Thymus (tissue), 11 donors: ENCODE measurements around the gene ICA1. TPM values are rescaled to one million over a fixed set of nuclear protein-coding genes. Genes with fewer than 3 reads are reported as not detected.
A peak's percentile ranks its signal among the peaks of the same experiment; 100 is the strongest.

ENCODE experiments used
- DNase-seq, 9 donors: peaks; one replicate each; pipeline ENCODE4 v3.0.0-alpha.2; 2013; ENCODE audit warnings: low spot score in 9 of 9, low read depth in 6 of 9, missing footprints in 1 of 9
- H3K27ac ChIP-seq, 2 donors: one replicate each; pipeline ENCODE4 v1.5.1; 2013; ENCODE audit warnings: control low read depth in 1 of 2, low read depth in 1 of 2, low read length in 1 of 2, mild to moderate bottlenecking in 1 of 2, moderate library complexity in 1 of 2
- H3K27me3 ChIP-seq, 2 donors: one replicate each; pipeline ENCODE4 v1.5.1; 2013; ENCODE audit warnings: low read length in 1 of 2; ENCODE audit not compliant: control insufficient read depth in 2 of 2, insufficient read depth in 1 of 2
- H3K36me3 ChIP-seq, 2 donors: one replicate each; pipeline ENCODE4 v1.5.1; 2013; ENCODE audit warnings: low read length in 1 of 2, mild to moderate bottlenecking in 1 of 2, moderate library complexity in 1 of 2; ENCODE audit not compliant: control insufficient read depth in 2 of 2, insufficient read depth in 2 of 2
- H3K4me1 ChIP-seq, 2 donors: one replicate each; pipeline ENCODE4 v1.5.1; 2013; ENCODE audit warnings: low read length in 2 of 2; ENCODE audit not compliant: control insufficient read depth in 2 of 2, insufficient read depth in 2 of 2
- H3K4me3 ChIP-seq, 2 donors: one replicate each; pipeline ENCODE4 v1.5.1; 2013; ENCODE audit warnings: low read length in 2 of 2, control low read depth in 1 of 2, mild to moderate bottlenecking in 1 of 2
- H3K9me3 ChIP-seq, 2 donors: one replicate each; pipeline ENCODE4 v1.5.1; 2013; ENCODE audit warnings: low read length in 1 of 2, mild to moderate bottlenecking in 1 of 2; ENCODE audit not compliant: control insufficient read depth in 2 of 2, insufficient read depth in 1 of 2
- WGBS: extraction: QIAGEN DNeasy Blood & Tissue Kit; methylation state at CpG from one replicate; pipeline ENCODE4 v1.1.7; 2013; 5-methylcytosine and 5-hydroxymethylcytosine counted together
- polyA plus RNA-seq: library from polyadenylated mRNA; stranded (reverse); fragments of 200-250 nt; gene quantifications from one replicate; pipeline ENCODE4 v1.2.3, GENCODE V29; 2013
- total RNA-seq: library from RNA; stranded (reverse); fragments of 120-200 nt; gene quantifications from one replicate; pipeline ENCODE4 v1.2.4, GENCODE V29; 2013
- donor health status: healthy.

The ICA1 gene
- total and polyA plus RNA-seq, 2 donors: 6.3 to 18.5 TPM

- Histone ChIP-seq H3K36me3 (no peaks in the 10 kb centered on the region), H3K9me3 (no peaks in the 10 kb centered on the region), H3K4me1 (peaks cover 39 to 67% of the 10 kb centered on the region in 2 donors), H3K27ac (peak overlapping the region in 1 of 2 donors; percentile 8), H3K27me3 (no peaks in the 10 kb centered on the region), H3K4me3 (no peak overlapping the region)
- peak in 1 of 9 donors; percentile 29 for DNase-seq
- WGBS: 87% methylated on average over 12 of the region's 12 CpGs
These were observed 133.3 kb downstream of the ICA1 start for GRCh38 chr7:8128449-8129317.

GRCh38 chr7:8126601-8127167, 135.3 kb downstream of the ICA1 start:
- H3K27ac ChIP-seq: peak overlapping the region in 1 of 2 donors; percentile 98
- no peaks in the 10 kb centered on the region for H3K9me3 ChIP-seq
- no peak overlapping the region for H3K4me3 ChIP-seq
- WGBS: 94% methylated on average over 2 of the region's 2 CpGs
- DNase-seq: no peak
- H3K27me3 ChIP-seq: no peaks in the 10 kb centered on the region
- peaks cover 30 to 63% of the 10 kb centered on the region in 2 donors for H3K4me1 ChIP-seq
- H3K36me3 ChIP-seq: no peaks in the 10 kb centered on the region

DNA sequence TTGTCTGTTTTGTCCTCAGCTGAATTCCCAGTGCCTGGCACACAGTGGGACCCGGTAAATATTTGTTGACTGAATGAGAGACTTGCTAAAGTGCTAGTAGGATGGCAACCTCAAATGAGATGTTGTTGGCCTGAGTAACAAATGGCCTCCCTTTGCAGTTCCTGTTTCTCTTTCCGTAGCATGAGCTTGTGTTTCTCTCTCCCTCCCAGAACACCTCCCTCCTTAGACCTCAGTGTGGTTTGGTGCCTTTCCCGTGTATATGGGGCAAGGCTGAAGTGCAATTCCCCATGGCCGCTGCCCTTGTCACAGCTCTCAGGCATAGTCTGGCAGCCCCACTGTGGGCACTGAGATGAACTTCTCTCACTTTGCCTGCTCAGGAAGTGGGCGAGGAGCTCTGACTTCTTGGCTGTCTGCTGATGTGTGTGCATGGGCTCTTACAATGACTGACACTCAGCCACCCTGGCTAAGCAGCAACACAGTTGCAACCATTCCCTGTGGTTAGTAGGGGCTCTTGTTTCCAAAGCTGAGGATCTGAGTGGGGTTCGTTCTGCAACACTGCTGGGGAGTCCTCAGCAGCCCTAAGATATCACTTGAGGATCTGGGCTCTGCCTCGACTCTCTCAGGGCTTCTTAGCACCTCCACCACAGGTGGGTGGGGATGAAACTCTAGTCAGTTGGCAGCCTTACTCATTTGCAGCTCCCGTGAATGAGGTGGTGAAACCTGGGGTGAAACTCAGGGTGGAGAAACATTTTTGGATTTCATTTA, 136.1 kb downstream of the ICA1 start:
- WGBS: 21% methylated on average over 8 of the region's 8 CpGs
- Histone ChIP-seq H3K4me1 (peaks cover 26 to 55% of the 10 kb centered on the region in 2 donors), H3K9me3 (no peaks in the 10 kb centered on the region), H3K27me3 (no peaks in the 10 kb centered on the region), H3K4me3 (no peak overlapping the region), H3K27ac (peak overlapping the region; percentile 86 to 98), H3K36me3 (no peaks in the 10 kb centered on the region)
- peak; percentile 66 to 94 (median 79) for DNase-seq

- H3K27me3 ChIP-seq: no peaks in the 10 kb centered on the region
- no peak for DNase-seq
- H3K4me3 ChIP-seq: no peak overlapping the region
- H3K27ac ChIP-seq: no peak overlapping the region
- H3K36me3 ChIP-seq: no peaks in the 10 kb centered on the region
- H3K4me1 ChIP-seq: peaks cover 20 to 43% of the 10 kb centered on the region in 2 donors
- WGBS: 98% methylated on average over 3 of the region's 3 CpGs
- H3K9me3 ChIP-seq: no peaks in the 10 kb centered on the region
These were observed 140.7 kb downstream of the ICA1 start for GRCh38 chr7:8121243-8121642.

GRCh38 chr7:8120390-8121058, 141.4 kb downstream of the ICA1 start:
- no peak overlapping the region for H3K27ac ChIP-seq
- no peaks in the 10 kb centered on the region for H3K9me3 ChIP-seq
- H3K4me3 ChIP-seq: no peak overlapping the region
- DNase-seq: no peak
- 94% methylated on average over 12 of the region's 12 CpGs for WGBS
- H3K27me3 ChIP-seq: no peaks in the 10 kb centered on the region
- H3K36me3 ChIP-seq: no peaks in the 10 kb centered on the region
- peaks cover 20 to 43% of the 10 kb centered on the region in 2 donors for H3K4me1 ChIP-seq

- 97% methylated on average over 8 of the region's 8 CpGs for WGBS
- no peak for DNase-seq
- Histone ChIP-seq H3K4me1 (peaks cover 27 to 42% of the 10 kb centered on the region in 2 donors), H3K4me3 (no peak overlapping the region), H3K36me3 (no peaks in the 10 kb centered on the region), H3K9me3 (peaks cover 0 to 2% of the 10 kb centered on the region in 2 donors), H3K27ac (no peak overlapping the region), H3K27me3 (no peaks in the 10 kb centered on the region)
These were observed 142.7 kb downstream of the ICA1 start for GRCh38 chr7:8119262-8119661.

DNA sequence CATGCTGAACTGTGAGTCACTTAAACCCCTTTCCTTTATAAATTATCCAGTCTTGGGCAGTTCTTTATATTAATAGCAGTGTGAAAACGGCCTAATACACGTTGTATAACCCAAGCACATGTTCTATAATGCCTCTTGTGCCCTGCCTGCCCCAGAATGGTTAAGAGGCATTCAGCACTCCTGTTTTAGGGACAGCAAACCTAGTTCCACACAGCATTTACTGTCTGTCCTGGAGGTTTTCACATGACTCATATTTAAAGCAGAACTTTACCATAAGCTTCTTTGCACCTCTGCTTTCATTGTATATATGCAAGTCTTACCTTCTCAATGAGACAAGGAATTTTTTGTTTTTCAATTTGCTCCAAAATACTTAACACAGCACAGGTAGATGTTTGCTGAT, 144.8 kb downstream of the ICA1 start:
- H3K36me3 ChIP-seq: no peaks in the 10 kb centered on the region
- 99% methylated on average over 2 of the region's 2 CpGs for WGBS

DNA sequence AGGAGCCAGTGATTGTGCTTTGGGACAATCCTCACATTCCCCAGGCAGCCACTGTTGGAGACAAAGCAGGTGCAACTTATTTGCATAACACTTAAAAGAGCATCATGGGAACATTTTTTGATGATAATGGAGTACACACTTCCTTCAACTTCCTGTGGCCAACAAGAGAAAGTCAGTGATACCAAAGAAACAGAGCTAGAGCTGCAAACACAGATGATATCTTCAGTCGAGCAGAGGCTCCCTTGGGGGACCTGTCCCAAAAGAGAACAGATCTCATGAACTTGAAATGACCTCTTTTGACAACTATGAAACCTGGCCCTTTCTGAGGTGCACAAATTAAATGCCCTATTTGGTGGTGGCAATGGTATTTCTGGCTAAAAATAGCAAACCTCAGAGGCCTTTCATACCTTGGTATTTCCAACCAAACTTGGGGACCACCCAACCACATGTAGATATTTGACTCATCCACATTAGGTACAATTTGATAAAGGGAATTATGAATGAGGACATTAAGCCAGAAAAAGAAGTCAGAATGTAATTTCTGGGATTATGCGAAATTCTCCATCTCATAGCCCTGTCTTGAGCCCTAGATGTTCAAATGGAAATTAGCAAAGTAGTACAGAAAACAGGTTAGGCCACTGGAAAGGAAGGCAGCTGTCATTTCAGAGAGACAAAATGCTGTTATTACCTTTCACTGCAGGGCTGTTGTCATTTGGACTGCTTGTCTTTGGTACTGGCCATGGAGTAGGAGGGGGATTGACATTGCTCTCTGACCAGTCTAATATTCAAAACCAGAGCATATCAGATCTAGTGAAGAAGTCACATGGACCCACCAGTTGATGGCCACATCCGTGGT, 146.2 kb downstream of the ICA1 start:
- H3K4me1 ChIP-seq: peaks cover 22 to 37% of the 10 kb centered on the region in 2 donors
- 69% methylated on average over 3 of the region's 3 CpGs for WGBS
- H3K36me3 ChIP-seq: no peaks in the 10 kb centered on the region
- peaks cover 0 to 14% of the 10 kb centered on the region in 2 donors for H3K9me3 ChIP-seq
- H3K4me3 ChIP-seq: no peak overlapping the region
- no peaks in the 10 kb centered on the region for H3K27me3 ChIP-seq
- DNase-seq: peak in 4 of 9 donors; percentile 38 to 68 (median 46)
- H3K27ac ChIP-seq: peak overlapping the region; percentile 56 to 81

More for the DNA sequence above, 144.8 kb downstream of the ICA1 start:
- peaks cover 27 to 36% of the 10 kb centered on the region in 2 donors for H3K4me1 ChIP-seq
- no peak overlapping the region for H3K27ac ChIP-seq
- peaks cover 0 to 14% of the 10 kb centered on the region in 2 donors for H3K9me3 ChIP-seq
- H3K27me3 ChIP-seq: no peaks in the 10 kb centered on the region
- no peak for DNase-seq
- no peak overlapping the region for H3K4me3 ChIP-seq
